ENCODE data around the gene MARCHF10.

- TF ChIP-seq CTCF (IDR thresholded peaks at IDR 0.05) (no peak), POLR2AphosphoS5 (IDR thresholded peaks at IDR 0.05) (no peak), EP300 (IDR thresholded peaks at IDR 0.05) (no peak), POLR2A (IDR thresholded peaks at IDR 0.05) (no peak)
These were observed 84.3 kb downstream of the MARCHF10 start for GRCh38 chr17:62723842-62724241.
